Endothelial cell (in vitro differentiated cells): ENCODE data around the gene CYP8B1. TPM values are rescaled to one million over a fixed set of nuclear protein-coding genes. Genes with fewer than 3 reads are reported as not detected.

ENCODE experiments used
- DNase-seq: peaks from one replicate; pipeline ENCODE4 v3.0.0; 2021; ENCODE audit warnings: low spot score
- H3K27ac Mint-ChIP-seq: one replicate; pipeline ENCODE4 v1.8.0; 2021; ENCODE audit warnings: mixed read lengths, inconsistent platforms; ENCODE audit not compliant: unreplicated experiment
- H3K27me3 Mint-ChIP-seq: one replicate; pipeline ENCODE4 v1.8.0; 2021; ENCODE audit warnings: mild to moderate bottlenecking, moderate library complexity, mixed read lengths, inconsistent platforms; ENCODE audit not compliant: unreplicated experiment
- H3K36me3 Mint-ChIP-seq: one replicate; pipeline ENCODE4 v1.8.0; 2021; ENCODE audit warnings: mild to moderate bottlenecking, low read depth, mixed read lengths, inconsistent platforms; ENCODE audit not compliant: unreplicated experiment
- H3K4me1 Mint-ChIP-seq: one replicate; pipeline ENCODE4 v1.8.0; 2021; ENCODE audit warnings: mild to moderate bottlenecking, mixed read lengths, inconsistent platforms; ENCODE audit not compliant: unreplicated experiment
- H3K4me3 Mint-ChIP-seq: one replicate; pipeline ENCODE4 v1.8.0; 2021; ENCODE audit warnings: mild to moderate bottlenecking, mixed read lengths, inconsistent platforms; ENCODE audit not compliant: unreplicated experiment
- H3K9me3 Mint-ChIP-seq: one replicate; pipeline ENCODE4 v1.8.0; 2021; ENCODE audit warnings: mixed read lengths, inconsistent platforms; ENCODE audit not compliant: unreplicated experiment
- total RNA-seq: library from RNA; stranded (reverse); fragmentation: NEBNext Ultra II Directional; extraction: Animal tissue kit (Norgen Biotek cat#: 25700); gene quantifications from one replicate; pipeline ENCODE4 v1.2.1, GENCODE V29; 2021; ENCODE audit not compliant: unreplicated experiment
- TF ChIP-seq, protein P1 (sequence below): fragments of 200-600 bp; sonication (generic); IDR thresholded peaks from one replicate; pipeline ENCODE4 v1.5.0; 2021; ENCODE audit warnings: antibody characterized with exemption; ENCODE audit not compliant: unreplicated experiment

CYP8B1 gene
- total RNA-seq, 1 donor from 2014 or later: not detected

- no peak for DNase-seq
- Mint-ChIP-seq H3K27ac (no peak overlapping the region), H3K27me3 (peaks cover 2% of the 10 kb centered on the region), H3K4me3 (no peak overlapping the region), H3K4me1 (peaks cover 23% of the 10 kb centered on the region), H3K9me3 (no peaks in the 10 kb centered on the region), H3K36me3 (peaks cover 5% of the 10 kb centered on the region)
- TF ChIP-seq, protein P1, sequence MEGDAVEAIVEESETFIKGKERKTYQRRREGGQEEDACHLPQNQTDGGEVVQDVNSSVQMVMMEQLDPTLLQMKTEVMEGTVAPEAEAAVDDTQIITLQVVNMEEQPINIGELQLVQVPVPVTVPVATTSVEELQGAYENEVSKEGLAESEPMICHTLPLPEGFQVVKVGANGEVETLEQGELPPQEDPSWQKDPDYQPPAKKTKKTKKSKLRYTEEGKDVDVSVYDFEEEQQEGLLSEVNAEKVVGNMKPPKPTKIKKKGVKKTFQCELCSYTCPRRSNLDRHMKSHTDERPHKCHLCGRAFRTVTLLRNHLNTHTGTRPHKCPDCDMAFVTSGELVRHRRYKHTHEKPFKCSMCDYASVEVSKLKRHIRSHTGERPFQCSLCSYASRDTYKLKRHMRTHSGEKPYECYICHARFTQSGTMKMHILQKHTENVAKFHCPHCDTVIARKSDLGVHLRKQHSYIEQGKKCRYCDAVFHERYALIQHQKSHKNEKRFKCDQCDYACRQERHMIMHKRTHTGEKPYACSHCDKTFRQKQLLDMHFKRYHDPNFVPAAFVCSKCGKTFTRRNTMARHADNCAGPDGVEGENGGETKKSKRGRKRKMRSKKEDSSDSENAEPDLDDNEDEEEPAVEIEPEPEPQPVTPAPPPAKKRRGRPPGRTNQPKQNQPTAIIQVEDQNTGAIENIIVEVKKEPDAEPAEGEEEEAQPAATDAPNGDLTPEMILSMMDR: no peak
Measured at GRCh38 chr3:42853056-42853455, 22.6 kb downstream of the CYP8B1 start.

GRCh38 chr3:42852441-42852840 is 23.2 kb downstream of the CYP8B1 start:
- H3K27ac Mint-ChIP-seq: peak overlapping the region; percentile 83
- TF ChIP-seq, protein P1: no peak
- no peaks in the 10 kb centered on the region for H3K9me3 Mint-ChIP-seq
- H3K4me1 Mint-ChIP-seq: peaks cover 28% of the 10 kb centered on the region
- peaks cover 2% of the 10 kb centered on the region for H3K27me3 Mint-ChIP-seq
- no peak overlapping the region for H3K4me3 Mint-ChIP-seq
- peak; percentile 22 for DNase-seq
- peaks cover 5% of the 10 kb centered on the region for H3K36me3 Mint-ChIP-seq

- Mint-ChIP-seq H3K27ac (no peak overlapping the region), H3K9me3 (no peaks in the 10 kb centered on the region), H3K4me3 (no peak overlapping the region), H3K27me3 (peaks cover 5% of the 10 kb centered on the region), H3K36me3 (no peaks in the 10 kb centered on the region), H3K4me1 (peaks cover 39% of the 10 kb centered on the region)
- TF ChIP-seq, protein P1: no peak
- DNase-seq: no peak
Measured at GRCh38 chr3:42851228-42851834, 24.3 kb downstream of the CYP8B1 start.

DNA sequence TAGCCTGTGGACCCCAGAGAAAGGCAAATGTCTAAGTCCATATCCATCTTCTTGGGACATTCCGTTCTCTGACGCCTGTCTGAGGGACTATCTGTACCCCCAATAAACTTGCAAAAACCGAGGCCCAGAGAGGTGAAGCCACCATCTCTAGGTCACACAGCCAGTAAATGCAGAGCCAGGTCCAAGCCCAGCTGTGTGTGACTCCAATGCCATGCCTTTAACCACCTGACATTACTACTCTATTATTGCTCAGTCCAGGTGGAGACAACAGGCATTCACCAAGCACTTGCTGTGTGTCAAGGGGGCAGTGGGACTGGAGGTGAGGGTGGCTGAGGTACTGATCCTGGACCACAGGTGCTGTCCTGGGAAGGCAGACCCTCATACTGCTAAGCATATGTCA is 25.4 kb downstream of the CYP8B1 start:
- Mint-ChIP-seq H3K9me3 (no peaks in the 10 kb centered on the region), H3K4me3 (no peak overlapping the region), H3K4me1 (peaks cover 43% of the 10 kb centered on the region), H3K27ac (no peak overlapping the region), H3K27me3 (peaks cover 5% of the 10 kb centered on the region), H3K36me3 (no peaks in the 10 kb centered on the region)
- TF ChIP-seq, protein P1: no peak
- DNase-seq: no peak

GRCh38 chr3:42849017-42849416 is 26.7 kb downstream of the CYP8B1 start:
- Mint-ChIP-seq H3K27ac (no peak overlapping the region), H3K4me3 (no peak overlapping the region), H3K27me3 (peaks cover 5% of the 10 kb centered on the region), H3K9me3 (no peaks in the 10 kb centered on the region), H3K36me3 (no peaks in the 10 kb centered on the region), H3K4me1 (peaks cover 46% of the 10 kb centered on the region)
- TF ChIP-seq, protein P1: no peak
- DNase-seq: no peak
